ENCODE results near the gene PIPOX.

Gene PIPOX

GRCh38 chr17:29102046-29102445, 59.1 kb downstream of the PIPOX start:
- no peaks in the 10 kb centered on the region for H3K4me1 ChIP-seq (ENCODE audit: control insufficient read depth in 1 of 2, insufficient read depth in 1 of 2, low read depth in 1 of 2, low read length in 1 of 2)
- no peak for TF ChIP-seq CTCF (IDR thresholded peaks at IDR 0.05)
- H3K36me3 ChIP-seq = peaks cover 100% of the 10 kb centered on the region
- no peaks in the 10 kb centered on the region for H3K9me3 ChIP-seq
- H3K27ac ChIP-seq = no peak overlapping the region
- H3K27me3 ChIP-seq = no peaks in the 10 kb centered on the region
- H3K4me3 ChIP-seq (ENCODE audit: low read depth in 1 of 2, low read length in 1 of 2) = no peak overlapping the region

- Histone ChIP-seq H3K4me3 (ENCODE audit: low read depth in 1 of 2, low read length in 1 of 2) (no peak overlapping the region), H3K27ac (no peak overlapping the region)
Observed at GRCh38 chr17:29102741-29103181, 59.8 kb downstream of the PIPOX start.

GRCh38 chr17:29103341-29103740, 60.4 kb downstream of the PIPOX start:
- Histone ChIP-seq H3K27ac (no peak overlapping the region), H3K9me3 (no peaks in the 10 kb centered on the region), H3K4me3 (ENCODE audit: low read depth in 1 of 2, low read length in 1 of 2) (no peak overlapping the region), H3K4me1 (ENCODE audit: control insufficient read depth in 1 of 2, insufficient read depth in 1 of 2, low read depth in 1 of 2, low read length in 1 of 2) (no peaks in the 10 kb centered on the region), H3K27me3 (no peaks in the 10 kb centered on the region), H3K36me3 (peaks cover 99% of the 10 kb centered on the region)
- no peak for TF ChIP-seq CTCF (IDR thresholded peaks at IDR 0.05)

More at GRCh38 chr17:29102741-29103181, 59.8 kb downstream of the PIPOX start:
- Histone ChIP-seq H3K27me3 (no peaks in the 10 kb centered on the region), H3K36me3 (peaks cover 99% of the 10 kb centered on the region), H3K4me1 (ENCODE audit: control insufficient read depth in 1 of 2, insufficient read depth in 1 of 2, low read depth in 1 of 2, low read length in 1 of 2) (no peaks in the 10 kb centered on the region), H3K9me3 (no peaks in the 10 kb centered on the region)
- no peak for TF ChIP-seq CTCF (IDR thresholded peaks at IDR 0.05)
